ENCODE measurements around the gene KRTAP10-9.

- TF ChIP-seq POLR2A (IDR thresholded peaks at IDR 0.05) (no peak), POLR2AphosphoS5 (IDR thresholded peaks at IDR 0.05) (no peak), CTCF (IDR thresholded peaks at IDR 0.05 in 8 of 11, conservative IDR thresholded peaks at IDR 0.05 in 3 of 11) (no peak)
Observed at GRCh38 chr21:44589094-44589493, 37.8 kb upstream of the KRTAP10-9 start.
